Activated naive CD4-positive, alpha-beta T cell (primary cell): ENCODE data around the gene OR14I1.

ENCODE experiments used
- DNase-seq, 4 experiments: peaks; one replicate each; lab custom pipeline; 2025; lab: John Stamatoyannopoulos, UW

The OR14I1 gene

GRCh38 chr1:248702714-248703113, at the start of gene OR14I1:
TSS of gene OR14I1 (minus strand) at chr1:248702766.
- no peak for DNase-seq

- no peak for DNase-seq
These were observed 49.1 kb upstream of the OR14I1 start for GRCh38 chr1:248751635-248752034.

- DNase-seq = no peak
These were observed 48.6 kb upstream of the OR14I1 start for GRCh38 chr1:248751142-248751541.

GRCh38 chr1:248750496-248750895, 47.9 kb upstream of the OR14I1 start:
- DNase-seq = no peak

- no peak for DNase-seq
These were observed 45.6 kb upstream of the OR14I1 start for GRCh38 chr1:248748211-248748610.

GRCh38 chr1:248740876-248741275, 38.3 kb upstream of the OR14I1 start:
- DNase-seq = no peak

GRCh38 chr1:248739572-248740205, 37.1 kb upstream of the OR14I1 start:
- no peak for DNase-seq

GRCh38 chr1:248737457-248737856, 34.9 kb upstream of the OR14I1 start:
- no peak for DNase-seq

- DNase-seq = no peak
These were observed 34.4 kb upstream of the OR14I1 start for GRCh38 chr1:248736977-248737376.

GRCh38 chr1:248733566-248733965, 31.0 kb upstream of the OR14I1 start:
- no peak for DNase-seq

- DNase-seq = no peak
These were observed 28.2 kb upstream of the OR14I1 start for GRCh38 chr1:248730507-248731335.

GRCh38 chr1:248714248-248714647, 11.7 kb upstream of the OR14I1 start:
- DNase-seq = no peak

GRCh38 chr1:248710305-248710900, 7.8 kb upstream of the OR14I1 start:
- DNase-seq = no peak

- DNase-seq = no peak
These were observed 2.0 kb upstream of the OR14I1 start for GRCh38 chr1:248704606-248705005.

- no peak for DNase-seq
These were observed 1.1 kb upstream of the OR14I1 start for GRCh38 chr1:248703674-248704073.

GRCh38 chr1:248699099-248699498, 3.5 kb downstream of the OR14I1 start:
- DNase-seq = no peak

GRCh38 chr1:248697907-248698306, 4.7 kb downstream of the OR14I1 start:
- no peak for DNase-seq

GRCh38 chr1:248696774-248697173, 5.8 kb downstream of the OR14I1 start:
- no peak for DNase-seq

- DNase-seq = no peak
These were observed 6.3 kb downstream of the OR14I1 start for GRCh38 chr1:248696261-248696660.

- DNase-seq = no peak
These were observed 7.0 kb downstream of the OR14I1 start for GRCh38 chr1:248695451-248696132.

- no peak for DNase-seq
These were observed 10.9 kb downstream of the OR14I1 start for GRCh38 chr1:248691567-248692155.
